ENCODE results near the gene KLF15. TPM values are rescaled to one million over a fixed set of nuclear protein-coding genes. Genes with fewer than 3 reads are reported as not detected.

KLF15 gene
- total RNA-seq, 1 donor from 2014 or later, result 0.74 TPM

DNA sequence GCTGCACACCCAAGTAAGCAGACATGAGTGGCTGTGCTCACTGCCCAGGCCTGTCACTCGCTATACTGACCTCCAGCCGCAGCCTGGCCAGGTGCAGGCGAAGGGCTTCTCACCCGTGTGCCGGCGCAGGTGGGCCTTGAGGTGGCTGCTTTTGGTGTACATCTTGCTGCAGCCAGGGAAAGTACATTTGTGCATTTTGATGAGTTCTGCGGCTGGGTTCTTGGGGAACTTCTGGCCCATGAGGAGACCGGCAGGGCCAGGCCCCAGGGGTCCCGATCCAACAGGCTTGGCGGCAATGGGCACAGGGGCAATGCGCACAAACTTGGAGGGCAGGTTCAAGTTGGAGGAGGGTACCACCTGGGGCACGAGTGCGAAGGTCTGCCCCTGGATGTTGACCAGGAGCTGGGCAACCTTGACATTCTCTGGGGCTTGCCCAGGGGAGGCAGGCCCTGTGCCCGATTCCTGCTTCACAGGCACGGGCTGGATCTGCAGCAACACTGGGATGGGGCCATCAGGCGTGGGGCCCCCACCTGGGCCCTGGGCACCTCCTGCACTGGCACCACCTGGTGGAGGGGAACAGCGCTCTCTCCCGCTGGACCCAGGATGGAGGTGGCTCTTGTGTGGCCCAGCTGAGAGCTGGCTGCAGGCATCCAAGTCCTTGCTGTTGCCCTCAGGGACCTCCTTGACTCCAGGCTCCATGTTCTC is 5.3 kb downstream of the KLF15 start:
- peaks cover 1% of the 10 kb centered on the region for H3K9me3 Mint-ChIP-seq (ENCODE audit: unreplicated experiment)
- peaks cover 9% of the 10 kb centered on the region for H3K4me1 Mint-ChIP-seq (ENCODE audit: low read depth, unreplicated experiment)
- H3K27me3 Mint-ChIP-seq (ENCODE audit: unreplicated experiment), result peaks cover 5% of the 10 kb centered on the region
- H3K4me3 Mint-ChIP-seq (ENCODE audit: unreplicated experiment), result no peak overlapping the region
- no peaks in the 10 kb centered on the region for H3K36me3 Mint-ChIP-seq (ENCODE audit: unreplicated experiment)
- TF ChIP-seq, protein P1, sequence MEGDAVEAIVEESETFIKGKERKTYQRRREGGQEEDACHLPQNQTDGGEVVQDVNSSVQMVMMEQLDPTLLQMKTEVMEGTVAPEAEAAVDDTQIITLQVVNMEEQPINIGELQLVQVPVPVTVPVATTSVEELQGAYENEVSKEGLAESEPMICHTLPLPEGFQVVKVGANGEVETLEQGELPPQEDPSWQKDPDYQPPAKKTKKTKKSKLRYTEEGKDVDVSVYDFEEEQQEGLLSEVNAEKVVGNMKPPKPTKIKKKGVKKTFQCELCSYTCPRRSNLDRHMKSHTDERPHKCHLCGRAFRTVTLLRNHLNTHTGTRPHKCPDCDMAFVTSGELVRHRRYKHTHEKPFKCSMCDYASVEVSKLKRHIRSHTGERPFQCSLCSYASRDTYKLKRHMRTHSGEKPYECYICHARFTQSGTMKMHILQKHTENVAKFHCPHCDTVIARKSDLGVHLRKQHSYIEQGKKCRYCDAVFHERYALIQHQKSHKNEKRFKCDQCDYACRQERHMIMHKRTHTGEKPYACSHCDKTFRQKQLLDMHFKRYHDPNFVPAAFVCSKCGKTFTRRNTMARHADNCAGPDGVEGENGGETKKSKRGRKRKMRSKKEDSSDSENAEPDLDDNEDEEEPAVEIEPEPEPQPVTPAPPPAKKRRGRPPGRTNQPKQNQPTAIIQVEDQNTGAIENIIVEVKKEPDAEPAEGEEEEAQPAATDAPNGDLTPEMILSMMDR (IDR thresholded peaks at IDR 0.05; ENCODE audit: partially characterized antibody, unreplicated experiment), result no peak
- DNase-seq, result peak; percentile 9
- no peak overlapping the region for H3K27ac Mint-ChIP-seq (ENCODE audit: unreplicated experiment)

DNA sequence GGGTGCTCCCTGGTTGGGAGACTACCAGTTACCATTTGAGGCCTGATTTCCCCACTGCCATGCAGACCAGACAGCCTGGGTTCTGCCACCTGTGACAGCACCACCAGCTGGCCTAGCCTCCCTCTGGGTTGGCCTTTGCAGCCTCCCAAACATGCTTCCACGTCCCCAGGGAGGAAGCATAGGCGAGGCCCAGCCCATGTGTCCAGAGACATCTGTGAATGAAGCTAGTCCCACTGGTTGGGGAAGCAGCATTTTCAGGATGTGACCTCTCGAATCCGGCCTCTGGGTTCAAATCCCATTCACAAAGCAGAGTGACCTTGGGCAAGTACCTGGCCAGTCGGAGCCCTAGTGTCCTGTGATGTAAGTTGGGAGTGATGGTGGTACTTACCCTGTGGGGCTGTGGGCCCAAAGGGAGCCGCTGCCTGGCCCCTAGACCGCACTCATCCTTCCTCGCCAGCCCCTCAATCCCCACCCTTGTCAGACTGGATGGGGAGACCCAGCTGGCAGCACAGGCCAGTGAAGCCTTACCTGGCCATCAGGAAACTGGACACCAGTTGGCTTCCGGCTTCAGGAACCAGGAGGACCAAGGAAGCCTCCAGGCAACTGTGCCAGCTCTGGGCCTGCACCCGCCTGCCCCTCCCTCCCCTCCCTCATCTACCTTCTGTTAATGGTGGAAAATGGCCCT is 6.0 kb downstream of the KLF15 start:
- Mint-ChIP-seq H3K9me3 (ENCODE audit: unreplicated experiment) (peaks cover 1% of the 10 kb centered on the region), H3K27me3 (ENCODE audit: unreplicated experiment) (peaks cover 3% of the 10 kb centered on the region), H3K27ac (ENCODE audit: unreplicated experiment) (no peak overlapping the region), H3K4me3 (ENCODE audit: unreplicated experiment) (no peak overlapping the region), H3K4me1 (ENCODE audit: low read depth, unreplicated experiment) (peaks cover 9% of the 10 kb centered on the region), H3K36me3 (ENCODE audit: unreplicated experiment) (no peaks in the 10 kb centered on the region)
- TF ChIP-seq, protein P1 (IDR thresholded peaks at IDR 0.05; ENCODE audit: partially characterized antibody, unreplicated experiment), result no peak
- DNase-seq, result peak; percentile 14

DNA sequence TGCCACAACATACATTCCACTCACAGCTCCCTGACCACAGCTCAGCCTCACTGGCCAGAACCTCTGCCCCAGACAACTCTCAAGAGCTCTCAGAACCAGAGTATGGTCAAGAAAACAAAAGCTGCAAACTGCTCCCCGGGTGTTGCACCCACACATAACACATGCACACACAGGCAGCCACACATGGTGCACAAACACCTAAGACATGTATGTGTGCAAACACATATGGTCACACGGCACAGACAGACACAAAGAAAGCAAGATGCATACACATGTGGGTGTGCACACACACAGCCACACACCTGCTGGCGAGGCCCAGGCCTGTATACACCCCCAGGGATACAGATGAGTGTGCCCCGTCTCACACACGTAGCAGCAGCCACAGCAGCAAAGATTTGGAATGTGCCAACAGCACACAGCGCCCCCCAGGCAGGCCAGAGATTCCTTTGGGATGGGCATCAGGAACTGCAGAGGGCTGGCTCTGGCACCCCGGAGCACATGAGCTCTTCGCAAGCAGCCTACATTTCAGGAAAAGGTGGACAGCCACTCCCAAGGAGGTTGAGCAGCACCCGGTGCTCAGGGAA is 6.6 kb downstream of the KLF15 start:
- TF ChIP-seq, protein P1 (IDR thresholded peaks at IDR 0.05; ENCODE audit: partially characterized antibody, unreplicated experiment), result no peak
- H3K4me3 Mint-ChIP-seq (ENCODE audit: unreplicated experiment), result no peak overlapping the region
- no peaks in the 10 kb centered on the region for H3K36me3 Mint-ChIP-seq (ENCODE audit: unreplicated experiment)
- no peak overlapping the region for H3K27ac Mint-ChIP-seq (ENCODE audit: unreplicated experiment)
- peaks cover 8% of the 10 kb centered on the region for H3K4me1 Mint-ChIP-seq (ENCODE audit: low read depth, unreplicated experiment)
- H3K9me3 Mint-ChIP-seq (ENCODE audit: unreplicated experiment), result peaks cover 1% of the 10 kb centered on the region
- DNase-seq, result peak; percentile 6
- peaks cover 3% of the 10 kb centered on the region for H3K27me3 Mint-ChIP-seq (ENCODE audit: unreplicated experiment)

DNA sequence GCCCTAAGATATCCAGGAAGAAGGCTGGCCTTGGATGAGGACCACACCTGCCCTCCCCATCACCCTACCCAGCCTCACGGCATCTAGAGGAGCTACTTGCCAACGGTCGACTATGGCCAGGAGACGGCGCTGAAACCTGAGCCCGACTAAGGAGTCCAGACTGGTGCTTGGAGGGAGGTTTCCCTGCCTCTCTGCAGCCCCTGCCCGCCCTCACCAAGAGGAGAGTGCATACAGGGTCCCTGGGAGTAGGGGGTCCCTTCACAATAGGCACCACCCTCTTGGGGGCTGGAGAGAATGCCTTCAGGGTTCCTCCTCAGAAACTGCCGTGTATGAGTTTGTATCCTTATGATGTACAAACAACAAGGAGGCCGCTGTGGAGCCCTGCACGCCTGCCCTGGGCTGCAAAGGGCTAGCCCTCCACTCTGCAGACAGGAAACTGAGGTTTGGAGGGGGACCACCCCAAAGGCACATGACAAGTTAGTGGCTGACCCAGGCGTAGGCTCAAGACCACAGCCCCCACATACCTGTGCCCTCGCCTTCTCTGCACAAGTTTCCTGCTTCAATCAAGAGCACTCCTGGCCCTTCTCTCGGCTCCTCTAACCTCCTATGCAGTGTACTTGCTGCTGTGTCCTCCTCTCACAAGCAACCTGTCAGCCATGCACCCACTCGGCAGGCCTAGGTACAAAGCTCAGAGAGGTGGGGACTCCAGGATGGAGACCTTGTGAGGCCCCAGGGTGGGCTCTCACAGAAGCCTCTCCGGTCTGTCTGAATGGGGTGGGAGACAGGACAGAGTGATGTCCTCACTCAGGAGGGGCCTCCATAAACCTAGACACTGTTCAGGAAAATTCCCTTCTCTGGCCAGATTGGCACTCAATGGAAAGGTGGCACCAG is 7.4 kb downstream of the KLF15 start:
- Mint-ChIP-seq H3K9me3 (ENCODE audit: unreplicated experiment) (peaks cover 3% of the 10 kb centered on the region), H3K27ac (ENCODE audit: unreplicated experiment) (peak overlapping the region; percentile 17), H3K36me3 (ENCODE audit: unreplicated experiment) (no peaks in the 10 kb centered on the region), H3K27me3 (ENCODE audit: unreplicated experiment) (peaks cover 3% of the 10 kb centered on the region), H3K4me3 (ENCODE audit: unreplicated experiment) (no peak overlapping the region), H3K4me1 (ENCODE audit: low read depth, unreplicated experiment) (peaks cover 6% of the 10 kb centered on the region)
- TF ChIP-seq, protein P1 (IDR thresholded peaks at IDR 0.05; ENCODE audit: partially characterized antibody, unreplicated experiment), result no peak
- peak; percentile 14 for DNase-seq
